HepG2 (cell line): ENCODE data around the gene AIFM1. TPM values are rescaled to one million over a fixed set of nuclear protein-coding genes. Genes with fewer than 3 reads are reported as not detected.

Experiments
- EP300 ChIP-seq, 3 experiments: sonication (generic) in 1 of 3; formaldehyde crosslinking in 1 of 3; IDR thresholded peaks; 2 replicates each; pipeline versions ENCODE4 v1.5.1 to v1.6.1; 2011 to 2020; ENCODE audit warnings: low read depth in 2 of 3, low read length in 2 of 3, borderline replicate concordance in 1 of 3, improper control_type of control experiment in 1 of 3, mild to moderate bottlenecking in 1 of 3, missing genetic modification reagents in 1 of 3, moderate library complexity in 1 of 3
- GATAD1 ChIP-seq: IDR thresholded peaks from 2 replicates; pipeline ENCODE4 v1.6.1; 2016; ENCODE audit warnings: missing genetic modification reagents, missing compliant biosample characterization
- KDM6A ChIP-seq: IDR thresholded peaks from 2 replicates; pipeline ENCODE4 v1.6.1; 2016; ENCODE audit warnings: low read depth
- PAXIP1 ChIP-seq: sonication (generic); formaldehyde crosslinking; conservative IDR thresholded peaks from 2 replicates; pipeline ENCODE4 v1.4.0; 2020; ENCODE audit warnings: mild to moderate bottlenecking, missing genetic modification reagents, moderate library complexity
- SP1 ChIP-seq, 2 experiments: fragments of 450-650 bp in 1 of 2; sonication (generic) in 1 of 2; formaldehyde crosslinking in 1 of 2; IDR thresholded peaks; 2 replicates each; pipeline versions ENCODE4 v1.4.0 to v1.6.1; 2016 to 2020; ENCODE audit warnings: missing genetic modification reagents in 1 of 2
- SSRP1 ChIP-seq: IDR thresholded peaks from 2 replicates; pipeline ENCODE4 v1.6.1; 2016; ENCODE audit warnings: control low read depth
- ZC3H13 ChIP-seq: sonication (generic); formaldehyde crosslinking; IDR thresholded peaks from 2 replicates; pipeline ENCODE4 v1.8.1; 2023; ENCODE audit warnings: mild to moderate bottlenecking, missing genetic modification reagents, moderate library complexity
- ZNF292 ChIP-seq: sonication (generic); formaldehyde crosslinking; IDR thresholded peaks from 2 replicates; pipeline ENCODE4 v1.8.1; 2022; ENCODE audit warnings: mild to moderate bottlenecking, low read depth, missing genetic modification reagents, borderline replicate concordance
- ZNF83 ChIP-seq: sonication (generic); formaldehyde crosslinking; IDR thresholded peaks from 2 replicates; pipeline ENCODE4 v1.4.0; 2020; ENCODE audit warnings: missing genetic modification reagents, mild to moderate bottlenecking, borderline replicate concordance
- polyA plus RNA-seq, 8 experiments: library from polyadenylated mRNA; depleted of rRNA in 3 of 8; stranded (reverse) in 7 of 8; unstranded in 1 of 8; fragments of >200 nt; fragmentation: Illumina TruSeq in 4 of 8; extraction: Trizol in 4 of 8; gene quantifications; 2 replicates each; pipeline versions ENCODE4 v1.2.1 to v1.2.3, GENCODE V29; 2011 to 2016; ENCODE audit warnings: low read depth in 4 of 8, missing spikeins in 1 of 8, mixed read lengths in 1 of 8; ENCODE audit not compliant: insufficient read depth in 1 of 8
- total RNA-seq, 5 experiments: library from RNA; depleted of rRNA; stranded (reverse); fragments of >200 nt; fragmentation: Illumina TruSeq; extraction: Trizol; gene quantifications; 2 replicates each; pipeline ENCODE4 v1.2.3, GENCODE V29; 2016; ENCODE audit warnings: low read depth in 1 of 5

AIFM1 gene
- total and polyA plus RNA-seq, 2 of the 13 experiments (the other 11 are each of a cell fraction or from before 2014, with no cell fraction given) = 42.8 to 46.9 TPM

GRCh38 chrX:130090364-130090763, 75.3 kb downstream of the AIFM1 start (continued):
- no peak for TF ChIP-seq PAXIP1 (CRISPR knock-in tag)
- TF ChIP-seq ZC3H13 (CRISPR knock-in tag) = no peak
- no peak for TF ChIP-seq ZNF83 (CRISPR knock-in tag)
- no peak for TF ChIP-seq SP1 (IDR thresholded peaks at IDR 0.05)
- TF ChIP-seq SP1 (CRISPR knock-in tag; IDR thresholded peaks at IDR 0.05) = no peak
- TF ChIP-seq KDM6A (CRISPR knock-in tag) = no peak
- TF ChIP-seq GATAD1 (CRISPR knock-in tag) = no peak
- TF ChIP-seq EP300 (IDR thresholded peaks at IDR 0.05; ENCODE audit: low read depth in 2 of 2, low read length in 2 of 2) = no peak
- TF ChIP-seq EP300 (CRISPR knock-in tag; IDR thresholded peaks at IDR 0.05; ENCODE audit: borderline replicate concordance) = no peak
- no peak for TF ChIP-seq ZNF292 (CRISPR knock-in tag)
- TF ChIP-seq SSRP1 = no peak
